Fibroblast of lung (primary cell): ENCODE results near the gene SLC14A1. TPM values are rescaled to one million over a fixed set of nuclear protein-coding genes. Genes with fewer than 3 reads are reported as not detected.

ENCODE experiments used
- DNase-seq, 2 donors: peaks; one replicate each; pipeline versions ENCODE4 v3.0.0 to v3.0.0-alpha.2; 2010; ENCODE audit warnings: low read depth in 2 of 2
- H2AFZ ChIP-seq: 2 replicates; pipeline ENCODE4 v1.5.1; 2012; ENCODE audit warnings: low read length, control low read depth, inconsistent platforms
- H3K27ac ChIP-seq: 2 replicates; pipeline ENCODE4 v1.5.1; 2011; ENCODE audit warnings: low read length, control low read depth; ENCODE audit not compliant: insufficient read depth
- H3K27me3 ChIP-seq: 2 replicates; pipeline ENCODE4 v1.5.1; 2011; ENCODE audit warnings: mild to moderate bottlenecking, low read length; ENCODE audit not compliant: control insufficient read depth, insufficient read depth
- H3K36me3 ChIP-seq: 2 replicates; pipeline ENCODE4 v1.5.1; 2011; ENCODE audit warnings: low read length; ENCODE audit not compliant: control insufficient read depth, insufficient read depth
- H3K4me1 ChIP-seq: 2 replicates; pipeline ENCODE4 v1.5.1; 2011; ENCODE audit warnings: low read length; ENCODE audit not compliant: control insufficient read depth, insufficient read depth; ENCODE audit errors: extremely low read depth
- H3K4me2 ChIP-seq: 2 replicates; pipeline ENCODE4 v1.5.1; 2011; ENCODE audit warnings: low read length, control low read depth; ENCODE audit not compliant: insufficient read depth; ENCODE audit errors: extremely low read depth
- H3K4me3 ChIP-seq, 4 experiments: fragments of 200-600 bp in 1 of 4; sonication (generic) in 1 of 4; replicated peaks in 1 of 4; 2 replicates each; pipeline ENCODE4 v1.5.1; 2011 to 2016; ENCODE audit warnings: low read length in 4 of 4, low read depth in 3 of 4, mild to moderate bottlenecking in 3 of 4, control low read depth in 2 of 4, inconsistent platforms in 1 of 4, mixed read lengths in 1 of 4; ENCODE audit not compliant: insufficient read depth in 1 of 4; ENCODE audit errors: control extremely low read depth in 1 of 4
- H3K79me2 ChIP-seq: 2 replicates; pipeline ENCODE4 v1.5.1; 2012; ENCODE audit warnings: mild to moderate bottlenecking, low read length, inconsistent platforms; ENCODE audit not compliant: control insufficient read depth, insufficient read depth
- H3K9ac ChIP-seq: 2 replicates; pipeline ENCODE4 v1.5.1; 2011; ENCODE audit warnings: mild to moderate bottlenecking, low read length, control low read depth; ENCODE audit not compliant: insufficient read depth
- H3K9me3 ChIP-seq: 2 replicates; pipeline ENCODE4 v1.5.1; 2012; ENCODE audit warnings: low read depth, low read length; ENCODE audit not compliant: control insufficient read depth, insufficient read depth
- H4K20me1 ChIP-seq: 2 replicates; pipeline ENCODE4 v1.5.1; 2011; ENCODE audit warnings: low read length; ENCODE audit not compliant: control insufficient read depth, insufficient read depth; ENCODE audit errors: extremely low read depth
- EZH2 ChIP-seq: IDR thresholded peaks from 2 replicates; pipeline ENCODE4 v1.5.1; 2012; ENCODE audit warnings: low read length, control low read depth, mild to moderate bottlenecking; ENCODE audit errors: missing control alignments
- polyA plus RNA-seq, 2 donors: library from polyadenylated mRNA; depleted of rRNA in 1 of 2; stranded (reverse) in 1 of 2; unstranded in 1 of 2; fragments of >200 nt; gene quantifications; 2 replicates each; pipeline ENCODE4 v1.2.1, GENCODE V29; 2011 to 2012; ENCODE audit warnings: missing spikeins in 1 of 2
- total RNA-seq: library from RNA; depleted of rRNA; stranded (reverse); fragments of >200 nt; gene quantifications from 2 replicates; pipeline ENCODE4 v1.2.1, GENCODE V29; 2014
- TF ChIP-seq, protein P1 (sequence below), 2 donors: IDR thresholded peaks in 1 of 2; conservative IDR thresholded peaks in 1 of 2; 1 replicate in 1 of 2; 2 replicates in 1 of 2; pipeline ENCODE4 v1.5.1; 2011 to 2012; ENCODE audit warnings: low read length in 2 of 2, control low read depth in 1 of 2, inconsistent platforms in 1 of 2, low read depth in 1 of 2, mild to moderate bottlenecking in 1 of 2

Gene SLC14A1
- total and polyA plus RNA-seq, 2 donors (not counting 1 experiment from before 2014, with no cell fraction given), result 8.0 to 31.0 TPM

GRCh38 chr18:45688113-45688512, 35.9 kb upstream of the SLC14A1 start:
- Histone ChIP-seq H3K4me1 (peaks cover 10% of the 10 kb centered on the region), H3K4me2 (no peak overlapping the region), H3K36me3 (no peaks in the 10 kb centered on the region), H3K9me3 (no peaks in the 10 kb centered on the region), H3K27me3 (no peaks in the 10 kb centered on the region), H3K27ac (no peak overlapping the region), H4K20me1 (no peaks in the 10 kb centered on the region), H3K9ac (no peak overlapping the region), H2AFZ (no peak overlapping the region), H3K79me2 (no peaks in the 10 kb centered on the region), H3K4me3 (no peak overlapping the region)
- peak in 1 of 2 donors; percentile 43 for DNase-seq
- TF ChIP-seq, protein P1, sequence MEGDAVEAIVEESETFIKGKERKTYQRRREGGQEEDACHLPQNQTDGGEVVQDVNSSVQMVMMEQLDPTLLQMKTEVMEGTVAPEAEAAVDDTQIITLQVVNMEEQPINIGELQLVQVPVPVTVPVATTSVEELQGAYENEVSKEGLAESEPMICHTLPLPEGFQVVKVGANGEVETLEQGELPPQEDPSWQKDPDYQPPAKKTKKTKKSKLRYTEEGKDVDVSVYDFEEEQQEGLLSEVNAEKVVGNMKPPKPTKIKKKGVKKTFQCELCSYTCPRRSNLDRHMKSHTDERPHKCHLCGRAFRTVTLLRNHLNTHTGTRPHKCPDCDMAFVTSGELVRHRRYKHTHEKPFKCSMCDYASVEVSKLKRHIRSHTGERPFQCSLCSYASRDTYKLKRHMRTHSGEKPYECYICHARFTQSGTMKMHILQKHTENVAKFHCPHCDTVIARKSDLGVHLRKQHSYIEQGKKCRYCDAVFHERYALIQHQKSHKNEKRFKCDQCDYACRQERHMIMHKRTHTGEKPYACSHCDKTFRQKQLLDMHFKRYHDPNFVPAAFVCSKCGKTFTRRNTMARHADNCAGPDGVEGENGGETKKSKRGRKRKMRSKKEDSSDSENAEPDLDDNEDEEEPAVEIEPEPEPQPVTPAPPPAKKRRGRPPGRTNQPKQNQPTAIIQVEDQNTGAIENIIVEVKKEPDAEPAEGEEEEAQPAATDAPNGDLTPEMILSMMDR (conservative IDR thresholded peaks at IDR 0.05 in 1 of 2, IDR thresholded peaks at IDR 0.05 in 1 of 2; ENCODE audit: low read depth in 1 of 2, low read length in 2 of 2), result no peak
- no peak for TF ChIP-seq EZH2

DNA sequence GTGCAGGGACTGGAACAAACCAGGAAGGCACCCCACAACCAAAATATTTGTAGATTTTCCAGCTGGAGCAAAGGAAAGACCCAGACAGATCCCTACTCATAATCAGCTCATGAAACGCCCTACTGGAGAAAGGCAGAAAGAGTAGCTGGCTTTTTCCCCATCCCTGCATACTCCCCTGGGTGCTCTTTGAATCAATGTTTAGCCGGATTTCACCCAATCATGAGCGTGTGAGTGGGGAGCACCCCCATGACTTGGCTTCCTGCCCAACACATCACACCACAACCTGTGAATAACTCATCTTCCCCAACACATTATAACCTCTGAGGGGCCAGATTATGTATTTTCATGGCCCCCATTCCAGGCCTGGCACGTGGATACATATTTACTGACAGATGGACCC, 35.1 kb upstream of the SLC14A1 start:
- no peaks in the 10 kb centered on the region for H3K9me3 ChIP-seq
- H3K79me2 ChIP-seq, result no peaks in the 10 kb centered on the region
- no peaks in the 10 kb centered on the region for H3K27me3 ChIP-seq
- H3K4me1 ChIP-seq, result peaks cover 8% of the 10 kb centered on the region
- no peak overlapping the region for H3K4me3 ChIP-seq
- no peaks in the 10 kb centered on the region for H3K36me3 ChIP-seq
- no peak overlapping the region for H3K27ac ChIP-seq
- no peak for DNase-seq
- no peaks in the 10 kb centered on the region for H4K20me1 ChIP-seq
- no peak overlapping the region for H3K4me2 ChIP-seq
- no peak overlapping the region for H2AFZ ChIP-seq
- no peak overlapping the region for H3K9ac ChIP-seq
- TF ChIP-seq EZH2, result no peak
- TF ChIP-seq, protein P1 (conservative IDR thresholded peaks at IDR 0.05 in 1 of 2, IDR thresholded peaks at IDR 0.05 in 1 of 2; ENCODE audit: low read depth in 1 of 2, low read length in 2 of 2), result no peak

- no peak for DNase-seq
Measured at GRCh38 chr18:45689396-45689795, 34.6 kb upstream of the SLC14A1 start.

More at GRCh38 chr18:45689396-45689795, 34.6 kb upstream of the SLC14A1 start:
- H3K4me3 ChIP-seq, result no peak overlapping the region
- no peak overlapping the region for H3K27ac ChIP-seq
- no peak overlapping the region for H2AFZ ChIP-seq
- no peaks in the 10 kb centered on the region for H4K20me1 ChIP-seq
- no peak overlapping the region for H3K4me2 ChIP-seq
- TF ChIP-seq EZH2, result no peak
- TF ChIP-seq, protein P1 (conservative IDR thresholded peaks at IDR 0.05 in 1 of 2, IDR thresholded peaks at IDR 0.05 in 1 of 2; ENCODE audit: low read depth in 1 of 2, low read length in 2 of 2), result no peak
- H3K9me3 ChIP-seq, result no peaks in the 10 kb centered on the region
- H3K27me3 ChIP-seq, result no peaks in the 10 kb centered on the region
- H3K36me3 ChIP-seq, result no peaks in the 10 kb centered on the region
- no peaks in the 10 kb centered on the region for H3K79me2 ChIP-seq
- peaks cover 5% of the 10 kb centered on the region for H3K4me1 ChIP-seq
- no peak overlapping the region for H3K9ac ChIP-seq
